Activated T-helper 1 cell treated with anti-CD3 and anti-CD28 coated beads, Interleukin-12 subunit alpha, Interleukin-12 subunit beta, Interleukin-2, Interleukin-4 antibody, amounts not matched to agents 30 ng/mL and 10 ng/mL and 1 ng/mL, durations not matched to agents 14 hours and 24 hours and 36 hours (primary cell): ENCODE results near the gene CCDC138. TPM values are rescaled to one million over a fixed set of nuclear protein-coding genes. Genes with fewer than 3 reads are reported as not detected.

Experiments used
- DNase-seq: peaks from one replicate; pipeline ENCODE4 v3.0.0; 2021; ENCODE audit warnings: low spot score
- H3K27ac Mint-ChIP-seq: one replicate; pipeline ENCODE4 v1.8.0; 2021; ENCODE audit warnings: mild to moderate bottlenecking, mixed read lengths
- H3K27me3 Mint-ChIP-seq: one replicate; pipeline ENCODE4 v1.8.0; 2022; ENCODE audit warnings: mild to moderate bottlenecking, moderate library complexity, mixed read lengths; ENCODE audit not compliant: insufficient read depth
- H3K36me3 Mint-ChIP-seq: one replicate; pipeline ENCODE4 v1.8.0; 2021; ENCODE audit warnings: low read depth, mixed read lengths
- H3K4me1 Mint-ChIP-seq: one replicate; pipeline ENCODE4 v1.8.0; 2021; ENCODE audit warnings: low read depth, mixed read lengths
- H3K4me3 Mint-ChIP-seq: one replicate; pipeline ENCODE4 v1.8.0; 2021; ENCODE audit warnings: mild to moderate bottlenecking, moderate library complexity, mixed read lengths
- H3K9me3 Mint-ChIP-seq: one replicate; pipeline ENCODE4 v1.8.0; 2021; ENCODE audit warnings: mixed read lengths
- intact Hi-C: fragments of 100-400 bp; cut with micrococcal nuclease; formaldehyde crosslinking; loops from one replicate; pipeline ENCODE4 v1.15.1; 2024
- total RNA-seq: library from RNA; stranded (reverse); gene quantifications from 2 replicates; pipeline ENCODE4 v1.2.3, GENCODE V29; 2022

Gene CCDC138
- total RNA-seq, 1 donor from 2014 or later = 20.0 TPM

DNA sequence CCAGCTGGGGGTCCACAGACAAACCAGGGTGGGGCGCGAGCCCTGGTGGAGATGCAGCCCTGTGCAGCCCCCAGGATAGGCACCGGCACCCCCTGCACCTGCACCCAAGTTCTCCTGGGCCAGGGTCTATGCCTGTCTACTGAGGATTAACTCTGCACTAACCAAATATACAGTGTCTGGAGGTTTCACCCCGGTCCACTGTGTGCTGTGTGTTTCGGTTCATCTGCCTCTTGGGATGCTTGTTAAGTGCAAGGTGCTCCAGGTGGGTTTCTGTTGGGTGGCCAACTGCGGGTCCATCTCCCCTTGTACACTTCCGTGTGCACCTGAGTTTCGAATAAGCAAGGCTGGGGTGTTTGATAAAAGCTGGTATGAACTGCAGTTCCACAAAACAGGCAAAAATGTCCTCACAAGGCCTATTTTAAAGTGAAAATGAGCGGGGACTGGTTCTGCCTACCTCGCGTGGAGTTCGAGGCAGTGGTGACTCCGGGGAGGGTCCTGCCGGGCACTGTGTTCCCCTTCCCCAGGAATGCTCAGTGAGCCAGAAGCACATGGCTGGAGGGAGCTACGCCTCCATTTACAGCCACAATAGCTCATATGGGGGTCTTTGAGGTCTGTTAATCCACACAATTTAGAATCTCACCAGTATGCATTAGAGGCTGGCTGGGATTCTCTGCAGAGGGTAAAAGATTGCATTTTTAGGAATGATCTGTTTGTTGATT, 131.7 kb downstream of the CCDC138 start:
- no peaks in the 10 kb centered on the region for H3K9me3 Mint-ChIP-seq
- intact Hi-C loops = no loop called here
- no peak for DNase-seq
- H3K27me3 Mint-ChIP-seq = no peaks in the 10 kb centered on the region
- no peaks in the 10 kb centered on the region for H3K36me3 Mint-ChIP-seq
- no peaks in the 10 kb centered on the region for H3K4me1 Mint-ChIP-seq
- H3K4me3 Mint-ChIP-seq = no peak overlapping the region
- H3K27ac Mint-ChIP-seq = no peak overlapping the region

DNA sequence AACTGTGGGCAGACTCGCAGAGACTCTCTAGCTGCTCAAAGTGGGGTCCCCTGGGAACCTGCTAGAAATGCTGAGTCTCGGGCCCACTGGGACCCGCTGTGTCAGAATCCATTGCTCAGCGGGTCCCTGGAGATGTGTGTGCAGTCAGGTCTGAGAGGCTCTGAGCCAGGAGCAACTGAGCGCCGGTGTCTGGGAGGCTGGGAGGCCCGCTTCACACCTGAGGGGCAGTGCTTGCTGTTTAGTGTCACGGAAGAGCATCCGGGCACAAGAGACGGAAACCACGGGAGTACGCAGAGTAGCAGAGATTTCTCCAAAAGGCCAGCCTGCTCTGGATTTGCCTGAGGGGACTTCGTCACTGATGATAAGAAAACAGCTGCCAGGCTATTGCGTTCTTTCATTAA, 132.4 kb downstream of the CCDC138 start:
- Mint-ChIP-seq H3K27ac (no peak overlapping the region), H3K4me1 (no peaks in the 10 kb centered on the region), H3K4me3 (no peak overlapping the region), H3K27me3 (no peaks in the 10 kb centered on the region), H3K9me3 (no peaks in the 10 kb centered on the region), H3K36me3 (no peaks in the 10 kb centered on the region)
- intact Hi-C loops = no loop called here
- no peak for DNase-seq

DNA sequence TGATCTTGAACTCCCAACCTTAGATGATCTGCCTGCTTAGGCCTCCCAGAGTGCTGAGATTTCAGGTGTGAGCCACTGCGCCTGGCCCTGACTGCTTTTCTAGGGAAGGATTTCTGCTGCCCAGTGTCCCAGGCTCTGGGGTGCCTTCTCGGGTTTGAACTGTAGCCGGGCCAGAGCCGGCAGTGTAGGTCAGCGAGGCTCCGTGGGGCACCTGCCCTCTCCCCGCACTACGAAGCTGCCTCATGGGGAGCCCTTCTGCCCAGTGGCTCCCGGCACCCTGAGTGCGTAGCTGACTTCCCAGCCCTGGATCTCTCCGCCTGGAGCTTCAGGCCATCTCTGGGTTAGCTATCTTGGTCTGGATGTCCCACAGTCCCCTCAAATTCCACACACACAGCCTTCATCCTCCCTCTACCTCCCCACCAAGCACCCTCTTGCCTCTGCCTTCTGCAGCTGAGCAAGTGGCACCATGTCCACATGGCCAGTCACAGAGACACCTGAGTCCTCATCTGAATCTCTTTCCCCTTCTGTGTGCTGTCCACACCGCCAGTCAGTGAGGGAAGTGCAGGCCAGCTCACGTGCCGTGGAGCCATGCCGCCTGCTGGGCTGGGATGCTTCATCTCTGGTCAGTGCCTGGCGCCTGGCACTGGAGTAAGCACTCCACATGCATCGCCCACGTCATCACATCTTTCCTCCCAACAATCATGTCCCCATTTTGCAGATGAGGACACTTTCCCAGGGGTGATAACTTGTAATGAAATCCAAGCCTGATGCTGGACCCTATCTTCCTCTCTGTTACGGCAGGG, 133.2 kb downstream of the CCDC138 start:
- H3K4me1 Mint-ChIP-seq = no peaks in the 10 kb centered on the region
- DNase-seq = no peak

DNA sequence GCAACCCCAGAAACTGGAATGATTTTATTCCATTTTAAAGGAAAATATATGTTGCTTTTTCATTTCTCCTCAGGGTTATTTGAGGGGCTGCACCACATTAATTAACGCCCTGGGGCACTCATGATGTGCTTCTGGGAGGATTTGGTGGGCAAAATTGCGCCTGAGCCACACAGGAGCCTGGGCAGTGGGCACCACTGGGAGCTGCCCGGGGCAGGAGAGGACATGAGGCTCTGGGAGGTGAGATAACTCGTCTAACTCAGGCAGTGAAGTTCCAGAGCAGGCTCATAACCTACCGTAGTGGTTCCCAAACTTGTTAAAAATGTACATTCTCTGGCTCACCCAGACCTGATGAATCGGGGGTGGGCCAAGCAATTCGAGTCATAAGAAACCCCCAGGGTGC, 134.1 kb downstream of the CCDC138 start:
- Mint-ChIP-seq H3K4me1 (no peaks in the 10 kb centered on the region), H3K27ac (no peak overlapping the region), H3K27me3 (no peaks in the 10 kb centered on the region), H3K4me3 (no peak overlapping the region), H3K36me3 (no peaks in the 10 kb centered on the region), H3K9me3 (no peaks in the 10 kb centered on the region)
- DNase-seq = no peak
- intact Hi-C loops = no loop called here

More for the DNA sequence above, 133.2 kb downstream of the CCDC138 start:
- intact Hi-C loops = no loop called here
- no peak overlapping the region for H3K4me3 Mint-ChIP-seq
- no peaks in the 10 kb centered on the region for H3K27me3 Mint-ChIP-seq
- no peaks in the 10 kb centered on the region for H3K9me3 Mint-ChIP-seq
- H3K27ac Mint-ChIP-seq = no peak overlapping the region
- no peaks in the 10 kb centered on the region for H3K36me3 Mint-ChIP-seq

DNA sequence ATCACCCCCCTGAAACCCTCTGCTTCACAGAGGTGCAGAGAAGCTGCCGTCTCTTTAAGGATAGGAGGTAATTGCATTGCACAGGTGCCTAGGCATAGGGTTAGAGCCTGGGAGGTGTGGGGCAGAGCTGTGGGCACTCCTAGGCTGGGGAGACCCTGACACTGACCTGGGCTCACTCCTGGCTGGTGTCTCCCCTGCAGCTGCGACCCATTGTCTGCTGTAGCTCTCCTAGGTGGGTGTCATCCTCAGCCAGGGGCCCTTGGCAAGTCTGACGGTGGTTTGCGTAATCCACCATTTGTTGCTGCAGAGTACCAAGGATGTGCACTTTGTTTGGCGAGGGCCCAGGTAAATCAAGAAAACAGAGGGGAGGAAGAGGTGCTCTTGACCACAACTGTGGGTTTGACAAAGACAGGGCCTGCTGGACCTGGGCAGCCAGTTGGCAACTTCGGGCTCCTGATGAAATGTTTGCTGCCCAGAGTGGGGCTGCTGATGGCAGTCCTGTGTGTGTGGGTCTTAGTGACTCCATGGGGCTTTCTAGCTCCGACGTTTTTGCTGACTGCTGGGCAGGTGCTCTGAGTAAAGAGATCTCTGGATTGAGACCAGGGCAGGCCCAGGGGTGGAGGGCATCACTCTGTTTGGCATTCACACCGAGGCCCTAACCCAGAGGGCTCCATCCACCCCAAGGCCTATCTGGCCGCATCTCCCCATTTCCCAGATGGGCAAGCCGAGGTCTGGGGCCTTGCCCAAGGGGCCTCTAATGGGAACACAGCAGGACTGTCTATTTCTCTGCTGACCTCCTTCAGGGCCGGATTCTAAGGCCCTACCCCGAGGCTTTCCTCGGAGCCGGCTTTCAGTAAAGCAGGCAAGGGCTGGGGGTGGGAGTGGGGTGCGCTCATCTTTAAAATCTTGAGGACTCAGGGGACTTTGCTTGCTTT, 134.8 kb downstream of the CCDC138 start:
- intact Hi-C loops = no loop called here

DNA sequence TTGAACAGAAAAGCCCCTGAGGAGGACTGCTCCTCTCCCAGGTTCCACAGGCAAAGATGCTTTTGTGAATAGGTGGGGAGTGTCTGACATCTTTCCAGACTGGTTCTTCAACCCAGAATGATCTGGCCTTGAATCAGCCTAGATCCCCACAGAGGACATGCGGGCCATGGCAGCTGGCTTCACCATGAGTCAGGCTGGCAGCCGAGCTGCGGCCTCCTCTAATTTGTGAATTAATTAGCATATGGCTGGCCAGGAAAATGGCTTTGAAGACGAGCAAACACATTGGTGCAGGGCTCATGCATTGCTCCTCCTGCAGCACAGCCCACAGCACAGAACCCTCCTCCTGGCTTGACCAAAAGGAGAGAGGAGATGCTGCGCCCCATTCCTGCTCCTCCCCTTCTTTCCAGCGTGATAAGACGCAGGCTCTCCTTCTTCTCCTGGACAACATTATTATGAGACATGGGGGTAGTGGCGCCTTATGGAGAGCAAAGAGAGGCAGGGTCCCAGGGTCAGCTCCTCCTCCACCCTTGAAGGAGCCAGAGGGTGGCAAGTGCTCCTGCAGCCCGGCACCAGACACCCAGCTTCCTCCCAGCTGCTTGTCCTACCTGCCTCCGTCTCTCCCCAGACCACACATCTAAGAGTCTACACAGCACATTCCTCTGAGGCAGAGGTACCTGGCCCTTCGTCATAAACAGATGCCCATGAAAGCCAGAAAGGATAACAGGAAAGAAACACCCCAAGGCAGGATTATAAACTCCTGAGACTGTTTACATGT, 135.8 kb downstream of the CCDC138 start:
- intact Hi-C loops = no loop called here
- Mint-ChIP-seq H3K36me3 (no peaks in the 10 kb centered on the region), H3K9me3 (no peaks in the 10 kb centered on the region), H3K4me3 (no peak overlapping the region), H3K4me1 (no peaks in the 10 kb centered on the region), H3K27me3 (no peaks in the 10 kb centered on the region), H3K27ac (no peak overlapping the region)
- no peak for DNase-seq

More for the DNA sequence above, 134.8 kb downstream of the CCDC138 start:
- Mint-ChIP-seq H3K4me3 (no peak overlapping the region), H3K27me3 (no peaks in the 10 kb centered on the region), H3K4me1 (no peaks in the 10 kb centered on the region), H3K9me3 (no peaks in the 10 kb centered on the region), H3K27ac (no peak overlapping the region), H3K36me3 (no peaks in the 10 kb centered on the region)
- no peak for DNase-seq

DNA sequence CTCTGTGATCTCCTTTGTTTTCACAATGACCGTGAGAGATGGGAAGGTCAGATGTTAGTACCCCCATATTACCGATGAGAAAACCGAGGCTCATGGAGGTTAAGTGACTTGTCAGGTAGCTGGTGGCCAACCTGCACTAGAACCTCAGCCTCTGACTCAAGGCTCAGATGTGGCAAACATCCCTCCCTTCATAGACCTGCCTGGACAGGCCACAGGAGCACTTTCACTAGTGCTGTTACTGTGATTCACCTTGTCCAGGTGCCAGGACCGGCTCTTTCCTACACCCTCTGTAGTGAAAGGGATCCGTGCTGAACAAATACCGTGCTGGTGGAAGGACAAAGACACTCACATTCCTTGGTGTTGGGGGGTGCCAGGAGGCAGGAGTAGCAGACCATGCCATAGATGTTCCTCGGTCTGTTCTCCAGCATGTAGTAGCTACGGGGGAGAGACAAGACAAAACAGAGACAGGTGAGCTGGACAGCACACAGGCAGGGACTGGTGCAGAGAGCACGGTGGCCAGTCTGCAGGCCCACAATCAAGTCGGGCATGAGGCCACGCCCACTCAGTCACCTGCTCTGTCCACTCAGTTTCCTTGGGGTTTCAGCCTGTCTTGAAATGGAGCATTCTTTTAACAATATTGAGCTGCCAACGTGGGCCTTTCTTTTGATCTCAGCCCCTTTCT, 136.6 kb downstream of the CCDC138 start:
- Mint-ChIP-seq H3K36me3 (no peaks in the 10 kb centered on the region), H3K4me1 (no peaks in the 10 kb centered on the region), H3K4me3 (no peak overlapping the region), H3K9me3 (no peaks in the 10 kb centered on the region), H3K27ac (no peak overlapping the region), H3K27me3 (no peaks in the 10 kb centered on the region)
- no peak for DNase-seq
- intact Hi-C loops = no loop called here

DNA sequence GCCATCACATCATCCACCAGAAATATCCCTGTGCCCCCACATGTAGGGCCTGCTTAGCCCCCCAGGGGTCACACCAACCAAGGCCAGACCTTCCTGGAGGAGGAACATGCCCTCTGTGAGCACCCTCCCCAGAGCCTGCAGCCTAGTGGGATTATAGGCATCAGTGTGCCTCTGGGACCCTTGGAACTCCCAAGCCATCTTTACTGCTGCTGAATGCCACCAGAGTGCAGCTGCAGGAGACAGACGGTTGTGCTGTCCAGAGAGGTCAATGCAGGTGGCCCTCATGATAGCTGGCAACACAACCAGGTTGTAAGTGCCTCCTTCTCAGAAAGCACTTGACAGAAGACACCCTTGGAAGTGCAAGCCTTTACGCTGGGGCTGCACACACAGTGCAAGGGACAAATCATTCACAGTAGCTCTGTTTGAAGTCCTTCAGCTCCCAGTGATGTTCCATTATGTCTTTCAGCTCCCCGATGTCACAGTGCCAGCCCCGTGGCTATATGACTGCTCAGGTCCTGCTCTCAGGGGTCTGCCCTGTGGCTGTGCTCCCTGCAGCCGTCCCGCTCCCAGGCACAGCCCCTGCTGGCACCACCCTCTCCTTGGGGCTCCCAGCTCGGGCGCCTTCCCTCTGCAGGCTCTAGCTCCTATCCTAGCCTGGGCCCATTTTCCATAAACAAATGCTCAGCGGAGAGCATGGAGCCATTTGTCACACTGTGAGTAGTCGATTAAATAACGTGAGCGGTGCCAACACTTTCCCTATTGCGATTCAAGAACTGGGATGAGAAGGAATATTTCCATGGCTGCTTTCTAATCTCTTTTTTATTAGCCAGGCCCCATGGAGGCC, 137.4 kb downstream of the CCDC138 start:
- no peaks in the 10 kb centered on the region for H3K36me3 Mint-ChIP-seq
- H3K27me3 Mint-ChIP-seq = no peaks in the 10 kb centered on the region
- no peak for DNase-seq
- H3K4me3 Mint-ChIP-seq = no peak overlapping the region
- no peaks in the 10 kb centered on the region for H3K4me1 Mint-ChIP-seq
- H3K9me3 Mint-ChIP-seq = no peaks in the 10 kb centered on the region
- intact Hi-C loops = no loop called here
- no peak overlapping the region for H3K27ac Mint-ChIP-seq

DNA sequence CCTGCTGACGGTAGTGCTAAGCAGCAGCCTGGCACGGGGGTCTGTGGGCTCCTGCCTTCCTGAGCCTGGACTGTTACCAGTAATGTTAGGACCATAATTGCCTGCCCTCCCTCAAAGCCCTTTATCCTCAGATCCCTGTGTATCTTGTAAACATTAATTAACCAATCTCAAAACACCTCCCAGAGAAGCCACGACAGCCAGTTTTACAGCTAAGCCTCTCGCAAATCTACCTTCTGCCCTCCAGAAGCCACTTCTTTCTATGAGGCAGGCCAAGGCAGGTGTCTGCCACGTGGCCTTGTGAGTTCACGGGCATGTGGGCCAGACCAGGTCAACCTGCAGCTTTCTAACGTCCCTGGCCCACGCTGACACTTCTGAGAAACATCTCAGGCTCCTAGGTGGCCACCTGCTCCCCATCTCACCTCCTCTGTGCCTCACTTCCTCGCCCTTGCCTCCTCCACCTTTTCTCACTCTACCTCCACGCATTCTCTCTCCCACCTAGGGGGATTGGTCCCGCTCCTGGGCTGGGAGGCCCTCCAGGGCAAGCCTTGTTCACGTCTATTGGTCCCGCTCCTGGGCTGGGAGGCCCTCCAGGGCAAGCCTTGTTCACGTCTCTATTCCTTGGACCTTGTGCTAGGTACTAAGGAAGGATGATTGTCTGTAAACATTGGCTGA, 138.1 kb downstream of the CCDC138 start:
- Mint-ChIP-seq H3K9me3 (no peaks in the 10 kb centered on the region), H3K4me3 (no peak overlapping the region), H3K27me3 (no peaks in the 10 kb centered on the region), H3K4me1 (no peaks in the 10 kb centered on the region), H3K36me3 (no peaks in the 10 kb centered on the region), H3K27ac (no peak overlapping the region)
- intact Hi-C loops = no loop called here
- DNase-seq = no peak

DNA sequence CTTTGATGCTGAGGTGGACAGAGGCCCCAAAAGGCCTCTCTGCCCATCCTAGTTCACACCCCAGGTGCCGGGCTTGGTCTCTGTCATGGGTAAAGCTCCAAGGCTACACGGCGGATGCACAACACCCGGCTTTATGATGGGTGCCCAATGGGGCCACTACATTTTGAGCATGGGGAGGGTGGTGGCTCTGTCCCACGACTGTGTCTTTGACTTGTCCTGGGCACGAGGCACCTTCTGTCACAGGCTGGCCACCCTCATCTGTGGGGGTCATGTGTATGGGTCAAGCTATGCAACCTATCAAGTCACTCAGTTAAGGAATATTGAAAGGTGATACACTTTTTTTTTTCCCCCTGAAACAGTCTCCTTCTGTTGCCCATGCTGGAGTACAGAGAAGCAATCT, 138.7 kb downstream of the CCDC138 start:
- Mint-ChIP-seq H3K4me1 (no peaks in the 10 kb centered on the region), H3K27ac (no peak overlapping the region), H3K4me3 (no peak overlapping the region), H3K27me3 (no peaks in the 10 kb centered on the region), H3K36me3 (no peaks in the 10 kb centered on the region), H3K9me3 (no peaks in the 10 kb centered on the region)
- no peak for DNase-seq
- intact Hi-C loops = no loop called here

DNA sequence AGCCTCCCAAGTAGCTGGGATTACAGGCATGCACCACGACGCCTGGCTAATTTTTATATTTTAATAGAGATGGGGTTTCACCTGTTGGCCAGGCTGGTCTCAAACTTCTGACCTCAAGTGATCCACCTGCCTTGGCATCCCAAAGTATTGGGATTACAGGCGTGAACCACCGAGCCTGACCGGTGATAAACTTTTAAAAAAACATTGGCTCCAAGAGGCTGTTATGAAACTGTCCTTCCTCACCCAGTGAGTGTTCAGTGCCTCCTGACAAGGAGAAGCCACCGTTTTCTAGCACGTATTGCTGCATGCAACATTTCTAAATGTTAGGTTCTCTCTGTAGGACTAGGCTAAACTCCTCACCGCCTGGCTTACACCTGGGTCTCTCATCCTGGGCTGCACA, 139.2 kb downstream of the CCDC138 start:
- no peak for DNase-seq
- intact Hi-C loops = no loop called here
- no peaks in the 10 kb centered on the region for H3K4me1 Mint-ChIP-seq
- H3K27ac Mint-ChIP-seq = no peak overlapping the region
- H3K36me3 Mint-ChIP-seq = no peaks in the 10 kb centered on the region
- no peak overlapping the region for H3K4me3 Mint-ChIP-seq
- no peaks in the 10 kb centered on the region for H3K27me3 Mint-ChIP-seq
- no peaks in the 10 kb centered on the region for H3K9me3 Mint-ChIP-seq
